ENCODE measurements around the gene KCNJ1. TPM values are rescaled to one million over a fixed set of nuclear protein-coding genes. Genes with fewer than 3 reads are reported as not detected.
A peak's percentile ranks its signal among the peaks of the same experiment; 100 is the strongest.

KCNJ1 gene
- total RNA-seq, 1 experiment from 2014 or later, result not detected

GRCh38 chr11:128894685-128895084 is 27.6 kb upstream of the KCNJ1 start:
- DNase-seq (ENCODE audit: low read depth in 1 of 2, low spot score in 2 of 2), result no peak
- no peak overlapping the region for H3K27ac ChIP-seq
- H3K27me3 ChIP-seq (replicated peaks), result peaks cover 12% of the 10 kb centered on the region
- H3K36me3 ChIP-seq, result no peaks in the 10 kb centered on the region
- H3K9me3 ChIP-seq (replicated peaks), result no peaks in the 10 kb centered on the region
- H3K4me1 ChIP-seq (replicated peaks), result peaks cover 3% of the 10 kb centered on the region; the same call in 1 of the 2 replicates
- H3K4me3 ChIP-seq, result no peak overlapping the region

GRCh38 chr11:128894286-128894681 is 27.2 kb upstream of the KCNJ1 start:
- H3K4me3 ChIP-seq, result no peak overlapping the region
- no peaks in the 10 kb centered on the region for H3K36me3 ChIP-seq
- peaks cover 3% of the 10 kb centered on the region; the same call in 1 of the 2 replicates for H3K4me1 ChIP-seq (replicated peaks)
- no peak overlapping the region for H3K27ac ChIP-seq
- no peaks in the 10 kb centered on the region for H3K9me3 ChIP-seq (replicated peaks)
- DNase-seq (ENCODE audit: low read depth in 1 of 2, low spot score in 2 of 2), result no peak
- peaks cover 16% of the 10 kb centered on the region for H3K27me3 ChIP-seq (replicated peaks)

- Histone ChIP-seq H3K4me3 (no peak overlapping the region), H3K27ac (no peak overlapping the region), H3K9me3 (replicated peaks) (no peaks in the 10 kb centered on the region), H3K4me1 (replicated peaks) (peaks cover 3% of the 10 kb centered on the region; the same call in 1 of the 2 replicates), H3K36me3 (no peaks in the 10 kb centered on the region), H3K27me3 (replicated peaks) (peaks cover 17% of the 10 kb centered on the region)
- no peak for DNase-seq (ENCODE audit: low read depth in 1 of 2, low spot score in 2 of 2)
Measured at GRCh38 chr11:128893578-128894285, 26.6 kb upstream of the KCNJ1 start.

- no peak for DNase-seq (ENCODE audit: low read depth in 1 of 2, low spot score in 2 of 2)
- Histone ChIP-seq H3K27me3 (replicated peaks) (peaks cover 17% of the 10 kb centered on the region), H3K4me3 (no peak overlapping the region), H3K27ac (no peak overlapping the region), H3K36me3 (no peaks in the 10 kb centered on the region), H3K9me3 (replicated peaks) (no peaks in the 10 kb centered on the region), H3K4me1 (replicated peaks) (peaks cover 3% of the 10 kb centered on the region; the same call in 1 of the 2 replicates)
Measured at GRCh38 chr11:128892866-128893565, 25.9 kb upstream of the KCNJ1 start.

- H3K27ac ChIP-seq, result no peak overlapping the region
- no peak for DNase-seq (ENCODE audit: low read depth in 1 of 2, low spot score in 2 of 2)
- no peak overlapping the region for H3K4me3 ChIP-seq
- peaks cover 17% of the 10 kb centered on the region for H3K27me3 ChIP-seq (replicated peaks)
- H3K9me3 ChIP-seq (replicated peaks), result no peaks in the 10 kb centered on the region
- no peaks in the 10 kb centered on the region for H3K36me3 ChIP-seq
- peaks cover 3% of the 10 kb centered on the region; the same call in 1 of the 2 replicates for H3K4me1 ChIP-seq (replicated peaks)
Measured at GRCh38 chr11:128891913-128892398, 24.9 kb upstream of the KCNJ1 start.

- peaks cover 17% of the 10 kb centered on the region for H3K27me3 ChIP-seq (replicated peaks)
- H3K27ac ChIP-seq, result no peak within 1 kb of the TSS
- H3K4me1 ChIP-seq (replicated peaks), result peaks cover 3% of the 10 kb centered on the region; the same call in 1 of the 2 replicates
- no peaks in the 10 kb centered on the region for H3K9me3 ChIP-seq (replicated peaks)
- no peaks in the 10 kb centered on the region for H3K36me3 ChIP-seq
- no peak for DNase-seq (ENCODE audit: low read depth in 1 of 2, low spot score in 2 of 2)
- no peak within 1 kb of the TSS for H3K4me3 ChIP-seq
Measured at GRCh38 chr11:128890543-128891368, 23.7 kb upstream of the KCNJ1 start, which contains the start of gene KCNJ5. Gene KCNJ5, plus strand, starts transcription at chr11:128891356. Its CDS starts 19,918 bp downstream, at chr11:128911274.

GRCh38 chr11:128890216-128890542 is 23.1 kb upstream of the KCNJ1 start:
- Histone ChIP-seq H3K27me3 (replicated peaks) (peaks cover 17% of the 10 kb centered on the region), H3K27ac (no peak overlapping the region), H3K4me3 (no peak overlapping the region), H3K36me3 (no peaks in the 10 kb centered on the region), H3K4me1 (replicated peaks) (peaks cover 3% of the 10 kb centered on the region; the same call in 1 of the 2 replicates), H3K9me3 (replicated peaks) (no peaks in the 10 kb centered on the region)
- no peak for DNase-seq (ENCODE audit: low read depth in 1 of 2, low spot score in 2 of 2)

- DNase-seq (ENCODE audit: low read depth in 1 of 2, low spot score in 2 of 2), result no peak
- peaks cover 3% of the 10 kb centered on the region; the same call in 1 of the 2 replicates for H3K4me1 ChIP-seq (replicated peaks)
- no peak overlapping the region for H3K27ac ChIP-seq
- no peaks in the 10 kb centered on the region for H3K9me3 ChIP-seq (replicated peaks)
- peaks cover 17% of the 10 kb centered on the region for H3K27me3 ChIP-seq (replicated peaks)
- no peaks in the 10 kb centered on the region for H3K36me3 ChIP-seq
- H3K4me3 ChIP-seq, result no peak overlapping the region
Measured at GRCh38 chr11:128889657-128890213, 22.6 kb upstream of the KCNJ1 start.

GRCh38 chr11:128888034-128888985 is 21.2 kb upstream of the KCNJ1 start:
- Histone ChIP-seq H3K27ac (no peak overlapping the region), H3K36me3 (no peaks in the 10 kb centered on the region), H3K4me3 (no peak overlapping the region), H3K4me1 (replicated peaks) (peaks cover 3% of the 10 kb centered on the region; the same call in 1 of the 2 replicates), H3K27me3 (replicated peaks) (peaks cover 17% of the 10 kb centered on the region), H3K9me3 (replicated peaks) (no peaks in the 10 kb centered on the region)
- no peak for DNase-seq (ENCODE audit: low read depth in 1 of 2, low spot score in 2 of 2)

- H3K9me3 ChIP-seq (replicated peaks), result no peaks in the 10 kb centered on the region
- H3K27me3 ChIP-seq (replicated peaks), result peaks cover 17% of the 10 kb centered on the region
- H3K36me3 ChIP-seq, result no peaks in the 10 kb centered on the region
- no peak for DNase-seq (ENCODE audit: low read depth in 1 of 2, low spot score in 2 of 2)
- peaks cover 3% of the 10 kb centered on the region; the same call in 1 of the 2 replicates for H3K4me1 ChIP-seq (replicated peaks)
- no peak overlapping the region for H3K27ac ChIP-seq
- no peak overlapping the region for H3K4me3 ChIP-seq
Measured at GRCh38 chr11:128886406-128887124, 19.5 kb upstream of the KCNJ1 start.

- Histone ChIP-seq H3K4me3 (no peak overlapping the region), H3K9me3 (replicated peaks) (no peaks in the 10 kb centered on the region), H3K27ac (no peak overlapping the region), H3K4me1 (replicated peaks) (no peaks in the 10 kb centered on the region), H3K27me3 (replicated peaks) (peaks cover 6% of the 10 kb centered on the region; the same call in 1 of the 2 replicates), H3K36me3 (no peaks in the 10 kb centered on the region)
- DNase-seq (ENCODE audit: low read depth in 1 of 2, low spot score in 2 of 2), result peak in 1 of 2 experiments; percentile 19
Measured at GRCh38 chr11:128884703-128885338, 17.7 kb upstream of the KCNJ1 start.
